ENCODE data around the gene AVL9.

Gene AVL9

GRCh38 chr7:32535162-32535702, 39.9 kb downstream of the AVL9 start:
- no peak for DNase-seq

- DNase-seq = no peak
Measured at GRCh38 chr7:32536016-32536415, 40.7 kb downstream of the AVL9 start.

- DNase-seq = no peak
Measured at GRCh38 chr7:32536585-32536984, 41.3 kb downstream of the AVL9 start.

GRCh38 chr7:32537760-32538159, 42.5 kb downstream of the AVL9 start:
- DNase-seq = no peak

GRCh38 chr7:32539366-32539765, 44.1 kb downstream of the AVL9 start:
- DNase-seq = no peak

GRCh38 chr7:32539919-32540531, 44.7 kb downstream of the AVL9 start:
- DNase-seq = no peak

- DNase-seq = no peak
Measured at GRCh38 chr7:32542595-32542994, 47.3 kb downstream of the AVL9 start.

- no peak for DNase-seq
Measured at GRCh38 chr7:32559480-32559879, 64.2 kb downstream of the AVL9 start.

GRCh38 chr7:32560075-32560474, 64.8 kb downstream of the AVL9 start:
- no peak for DNase-seq

GRCh38 chr7:32561613-32562012, 66.3 kb downstream of the AVL9 start:
- DNase-seq = no peak

GRCh38 chr7:32564542-32564941, 69.3 kb downstream of the AVL9 start:
- DNase-seq = no peak

- DNase-seq = no peak
Measured at GRCh38 chr7:32569388-32570289, 74.3 kb downstream of the AVL9 start.

GRCh38 chr7:32573110-32573687, 77.9 kb downstream of the AVL9 start:
- DNase-seq = no peak

GRCh38 chr7:32574626-32575025, 79.3 kb downstream of the AVL9 start:
- no peak for DNase-seq

- DNase-seq = no peak
Measured at GRCh38 chr7:32577421-32577820, 82.1 kb downstream of the AVL9 start.

- no peak for DNase-seq
Measured at GRCh38 chr7:32579776-32580175, 84.5 kb downstream of the AVL9 start.

GRCh38 chr7:32580646-32581045, 85.4 kb downstream of the AVL9 start:
- DNase-seq = no peak

- DNase-seq = no peak
Measured at GRCh38 chr7:32582036-32582435, 86.7 kb downstream of the AVL9 start.

GRCh38 chr7:32583791-32584190, 88.5 kb downstream of the AVL9 start:
- no peak for DNase-seq

GRCh38 chr7:32586291-32587221, 91.3 kb downstream of the AVL9 start:
- no peak for DNase-seq

- DNase-seq = no peak
Measured at GRCh38 chr7:32587411-32587948, 92.2 kb downstream of the AVL9 start.

GRCh38 chr7:32588657-32589056, 93.4 kb downstream of the AVL9 start:
- no peak for DNase-seq

All from NCI-H1436 treated with DMSO at 0.1 percent for 48 hours (cell line).